ENCODE measurements around the gene SGMS2.
A peak's percentile ranks its signal among the peaks of the same experiment; 100 is the strongest.

Gene SGMS2

DNA sequence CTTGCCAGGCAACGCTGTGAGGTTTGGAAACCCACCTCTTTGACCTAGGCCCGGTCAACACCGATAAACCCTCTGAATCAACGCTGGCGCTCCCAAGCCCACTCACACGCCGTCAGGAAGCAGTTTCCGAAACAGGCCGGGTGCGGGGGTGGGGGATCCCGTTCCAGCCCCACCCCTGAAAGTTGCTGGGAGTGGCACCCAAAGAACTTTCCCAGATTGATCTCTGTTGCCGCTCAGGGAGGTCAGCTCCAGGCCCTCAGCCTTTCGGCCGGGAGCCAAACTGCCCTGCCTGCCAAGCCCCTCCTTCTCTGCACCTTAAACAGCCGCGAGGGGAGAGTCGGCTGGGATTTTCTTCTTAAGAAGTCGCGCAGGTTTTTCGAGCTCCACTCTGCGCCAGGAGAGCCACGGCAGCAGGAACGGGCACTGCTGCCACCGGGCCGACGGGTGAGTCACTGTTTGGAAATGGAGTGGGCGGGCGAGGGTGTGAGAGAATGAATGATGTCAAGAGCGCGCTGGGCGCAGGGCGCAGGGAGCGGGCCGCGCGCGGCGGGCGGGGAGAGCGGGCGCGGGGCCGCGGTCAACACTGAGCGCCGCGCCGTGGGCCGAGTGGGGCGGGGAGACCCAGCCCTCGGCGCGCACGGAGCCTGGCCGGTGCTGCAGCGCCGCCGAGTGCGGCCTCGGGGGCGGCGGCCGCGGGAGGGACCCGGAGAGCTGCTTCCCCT, at the start of gene SGMS2:
TSS of gene SGMS2 (plus strand) at position 583 of the 722 bp plus-strand sequence. CDS start 70,622 bp downstream, outside the sequence.
- peak in 1 of 2 donors; percentile 8 for DNase-seq (ENCODE audit: extremely low read depth in 1 of 2, low read depth in 1 of 2)

DNA sequence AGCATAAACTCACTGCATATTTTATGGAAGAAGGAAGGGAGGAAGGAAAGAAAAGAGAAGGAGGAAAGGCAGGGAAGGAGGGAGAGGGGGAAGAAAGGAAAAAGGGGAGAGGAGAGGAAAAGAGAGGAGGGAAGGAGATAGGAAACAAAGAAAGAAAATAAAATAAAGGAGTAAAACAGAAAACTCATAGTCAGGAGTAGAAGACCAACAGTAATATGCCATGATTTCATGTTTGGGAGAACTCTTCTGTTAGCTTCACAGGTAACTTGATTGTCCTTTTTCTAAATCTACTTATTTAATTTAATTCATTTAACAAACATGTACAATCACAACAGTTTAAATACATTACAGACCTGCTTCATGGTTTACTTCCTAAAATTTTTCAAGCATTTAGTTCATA, 46.8 kb upstream of the SGMS2 start:
- DNase-seq (ENCODE audit: extremely low read depth in 1 of 2, low read depth in 1 of 2), result no peak

DNA sequence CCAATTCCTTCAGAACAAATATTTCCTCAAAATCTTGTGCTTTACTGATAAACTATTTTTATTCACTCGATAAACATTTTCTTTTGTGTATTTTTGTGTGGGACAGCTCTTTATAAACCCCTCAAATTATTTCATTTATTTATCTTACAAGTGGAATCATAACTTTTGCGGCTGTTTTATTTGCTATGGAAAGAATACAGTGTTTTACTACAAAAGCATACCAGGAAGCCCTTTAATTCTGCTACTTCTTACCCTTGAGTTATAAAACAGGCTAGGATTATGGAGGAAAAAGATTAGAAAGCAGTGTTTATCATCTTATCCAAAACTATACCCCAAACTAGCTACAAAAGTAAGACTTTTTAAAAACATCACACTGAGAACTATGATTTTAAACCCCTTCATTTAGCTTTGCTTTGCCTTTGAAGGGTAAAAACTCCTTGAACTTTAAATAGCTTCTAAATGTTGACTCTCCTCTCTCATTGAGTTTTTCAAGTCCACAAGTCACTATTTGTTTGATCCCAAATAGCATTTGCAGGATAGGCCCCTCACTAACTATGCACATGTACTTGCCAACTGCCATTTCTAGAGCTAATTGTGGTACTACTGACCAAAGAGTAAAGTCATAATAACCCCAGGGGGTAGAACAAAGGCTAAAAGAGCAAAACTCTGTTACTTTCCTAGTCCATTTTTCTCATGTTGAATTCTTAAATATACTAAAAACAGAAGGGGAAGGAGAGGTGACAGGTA, 45.8 kb upstream of the SGMS2 start:
- no peak for DNase-seq (ENCODE audit: extremely low read depth in 1 of 2, low read depth in 1 of 2)

DNA sequence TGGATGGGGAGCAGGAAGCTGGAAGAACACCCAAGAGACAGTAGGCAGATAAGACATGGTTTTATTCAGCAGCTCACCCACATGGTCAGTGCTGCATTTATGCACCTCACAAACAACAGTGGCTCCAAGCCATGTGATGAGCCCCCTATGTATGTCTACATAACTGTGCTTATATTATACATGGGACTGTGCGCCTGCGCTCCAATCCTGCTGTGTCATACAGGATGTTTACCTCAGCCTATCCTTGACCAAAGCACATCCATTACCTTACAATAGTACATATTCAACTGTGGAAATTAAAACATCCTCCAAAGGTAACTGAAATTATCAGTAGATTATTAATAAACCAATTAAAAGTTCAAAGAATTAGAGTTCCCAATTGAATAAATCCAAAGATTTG, 44.1 kb upstream of the SGMS2 start:
- DNase-seq (ENCODE audit: extremely low read depth in 1 of 2, low read depth in 1 of 2), result no peak

DNA sequence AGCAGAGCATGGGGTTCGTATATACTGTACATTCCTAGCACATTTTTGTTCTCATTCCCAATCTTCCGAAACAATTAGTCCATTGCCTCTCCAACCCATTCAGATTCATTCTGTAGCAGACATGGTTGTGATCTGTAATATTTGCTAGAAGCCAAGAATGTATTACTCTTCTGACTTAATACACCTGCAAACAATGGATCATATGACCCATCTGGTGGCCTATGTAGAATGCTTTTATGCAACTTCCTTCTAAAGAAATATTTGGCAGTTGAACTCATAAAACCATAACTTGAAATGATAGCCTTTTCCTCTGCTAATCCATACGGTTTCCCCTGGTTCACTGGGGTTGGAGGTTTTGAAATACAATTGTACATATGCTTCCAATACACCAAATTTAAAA, 32.8 kb upstream of the SGMS2 start:
- no peak for DNase-seq (ENCODE audit: extremely low read depth in 1 of 2, low read depth in 1 of 2)

DNA sequence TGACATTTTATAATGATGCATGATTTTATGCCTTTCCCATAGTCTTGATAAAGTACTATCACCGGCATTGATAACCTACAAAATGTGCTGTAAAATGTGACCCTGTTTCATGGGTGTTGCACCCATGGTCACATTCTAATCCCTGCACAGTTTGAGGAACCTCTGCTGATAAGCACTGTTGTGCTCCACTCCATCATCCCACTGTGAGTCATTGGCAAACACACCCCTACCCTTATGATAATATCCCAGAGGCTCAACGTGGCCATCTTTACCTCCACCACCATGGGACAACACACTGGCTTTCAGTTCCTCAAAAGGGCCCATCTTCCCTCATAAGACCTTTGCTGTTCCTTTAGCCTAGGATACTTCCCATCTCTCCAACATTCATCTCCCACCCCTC, 32.0 kb upstream of the SGMS2 start:
- DNase-seq (ENCODE audit: extremely low read depth in 1 of 2, low read depth in 1 of 2), result no peak

DNA sequence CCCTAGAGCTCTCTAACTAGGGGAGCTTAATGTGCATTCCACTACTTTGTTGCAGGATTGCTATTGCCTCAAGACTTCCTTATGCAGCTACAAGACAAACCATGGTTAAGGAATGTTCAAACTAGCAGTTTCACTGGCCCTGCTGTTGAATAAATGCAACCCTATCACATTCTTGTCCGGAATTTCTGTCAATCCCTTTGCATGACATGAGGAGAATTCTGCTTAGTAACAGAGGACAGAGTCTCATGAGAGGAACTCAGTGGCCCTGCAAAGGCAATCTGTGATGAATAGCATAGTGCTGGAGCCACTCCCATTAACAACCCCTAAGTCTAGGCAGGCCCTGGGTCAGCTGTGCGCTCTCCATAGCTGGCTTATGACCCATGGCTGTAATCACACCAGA, 30.7 kb upstream of the SGMS2 start:
- no peak for DNase-seq (ENCODE audit: extremely low read depth in 1 of 2, low read depth in 1 of 2)

DNA sequence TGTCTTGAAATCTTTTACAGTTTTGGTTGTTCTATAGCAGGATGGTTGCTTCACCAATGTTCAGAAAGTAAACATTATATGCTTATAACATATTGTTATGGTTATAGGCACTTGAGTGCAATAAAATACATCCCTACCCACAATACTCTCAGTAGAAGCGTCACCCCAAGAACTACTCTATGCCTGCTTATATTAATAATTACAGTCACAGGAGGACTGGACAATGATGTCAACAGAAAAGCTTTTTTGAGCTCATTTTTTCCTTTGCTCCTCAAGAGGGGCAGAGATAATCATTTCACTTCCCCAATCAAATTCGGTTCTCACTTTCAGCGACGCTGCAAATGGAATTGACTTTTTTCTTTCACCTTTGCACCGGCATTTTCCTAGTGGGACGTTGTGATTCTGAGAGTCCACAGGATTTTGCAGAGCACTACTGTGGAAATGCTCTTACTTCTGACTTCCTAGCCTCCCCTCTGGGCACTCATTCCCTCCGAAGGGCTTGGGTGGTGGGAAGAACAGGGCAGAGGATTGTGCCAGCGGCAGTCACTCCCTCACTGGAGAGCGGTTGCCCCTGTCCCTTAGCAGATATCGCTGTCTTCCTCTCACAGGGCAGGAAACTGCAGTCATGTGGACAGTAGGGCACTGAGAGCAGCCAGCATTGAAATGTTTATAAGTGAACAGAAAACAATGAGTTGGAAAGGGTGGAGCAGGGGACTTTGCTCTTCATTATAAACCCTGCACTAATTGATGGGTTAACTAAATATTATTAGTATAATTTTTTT, 24.9 kb upstream of the SGMS2 start:
- no peak for DNase-seq (ENCODE audit: extremely low read depth in 1 of 2, low read depth in 1 of 2)

DNA sequence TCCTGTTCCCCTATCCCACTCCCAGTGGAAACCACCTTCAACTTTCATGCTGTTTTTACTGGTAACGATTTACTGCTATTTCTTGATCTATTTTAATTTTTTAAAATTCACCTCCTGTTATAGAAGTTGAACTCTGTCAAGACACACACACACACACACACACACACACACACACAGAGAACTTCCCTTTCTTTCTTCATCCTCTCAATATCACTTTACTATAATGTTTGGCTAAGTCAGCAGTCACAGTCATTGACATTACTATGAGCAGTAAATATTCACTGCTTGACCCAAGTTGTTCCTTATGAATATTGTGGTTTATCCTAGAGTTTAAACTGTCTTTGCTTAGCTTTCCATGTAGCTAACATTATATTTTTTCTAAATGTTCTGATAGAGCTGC, 24.0 kb upstream of the SGMS2 start:
- no peak for DNase-seq (ENCODE audit: extremely low read depth in 1 of 2, low read depth in 1 of 2)

DNA sequence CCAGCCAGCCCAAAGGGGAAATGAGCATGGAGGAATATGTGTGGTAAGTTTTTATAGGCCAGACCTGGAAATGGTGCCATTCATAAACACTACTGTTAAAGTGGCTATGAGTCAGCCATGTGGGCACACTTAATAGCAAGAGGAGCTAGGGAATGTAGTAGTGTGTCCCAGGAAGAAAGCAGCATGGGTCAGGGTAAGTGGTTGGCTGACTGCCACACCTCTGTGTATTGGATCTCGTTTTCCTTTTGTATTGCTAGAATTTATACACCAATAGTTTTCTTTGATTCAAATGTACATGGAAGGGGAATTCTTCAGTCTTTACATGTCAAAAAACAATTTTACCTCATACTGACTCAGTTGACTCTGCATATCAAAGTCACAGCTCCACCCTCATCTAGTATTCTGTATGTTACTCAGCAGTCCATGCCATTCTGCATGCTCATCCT, 22.9 kb upstream of the SGMS2 start:
- DNase-seq (ENCODE audit: extremely low read depth in 1 of 2, low read depth in 1 of 2), result no peak

DNA sequence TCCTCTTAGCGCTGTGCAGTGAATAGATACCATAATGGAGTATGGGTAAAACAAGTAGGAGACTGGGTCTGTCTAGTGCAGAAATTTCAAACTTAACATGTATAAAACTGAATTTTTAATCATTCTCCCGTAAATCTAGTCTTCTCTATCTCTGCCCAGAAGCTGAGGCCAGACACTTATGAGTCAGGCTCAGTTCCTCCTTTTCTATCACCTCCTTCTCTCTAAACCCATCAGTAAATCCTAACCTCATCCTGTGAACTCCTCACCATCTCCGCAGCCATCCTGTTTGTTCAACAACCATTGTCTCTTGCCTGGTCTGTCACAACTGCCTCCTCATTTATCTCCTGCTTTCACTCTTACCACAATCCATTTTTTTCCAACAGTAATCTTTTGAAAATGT, 19.8 kb upstream of the SGMS2 start:
- no peak for DNase-seq (ENCODE audit: extremely low read depth in 1 of 2, low read depth in 1 of 2)

DNA sequence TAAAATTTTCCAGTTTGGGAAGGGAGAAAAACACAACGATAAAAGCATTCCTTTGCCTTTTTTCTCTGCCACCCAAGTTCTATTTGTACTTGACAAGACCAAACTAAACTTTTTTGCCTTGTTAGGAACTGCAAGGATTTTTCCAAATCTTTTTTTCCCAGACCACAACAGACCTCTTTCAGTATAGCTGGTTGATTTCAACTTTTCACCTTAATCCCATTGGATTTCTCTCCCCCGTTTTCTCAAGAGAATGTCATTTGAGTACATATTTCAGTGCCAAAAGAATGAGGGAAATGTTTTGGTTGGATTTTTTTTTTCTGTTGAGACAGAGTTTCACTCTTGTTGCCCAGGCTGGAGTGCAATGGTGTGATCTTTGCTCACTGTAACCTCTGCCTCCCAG, 18.5 kb upstream of the SGMS2 start:
- no peak for DNase-seq (ENCODE audit: extremely low read depth in 1 of 2, low read depth in 1 of 2)

DNA sequence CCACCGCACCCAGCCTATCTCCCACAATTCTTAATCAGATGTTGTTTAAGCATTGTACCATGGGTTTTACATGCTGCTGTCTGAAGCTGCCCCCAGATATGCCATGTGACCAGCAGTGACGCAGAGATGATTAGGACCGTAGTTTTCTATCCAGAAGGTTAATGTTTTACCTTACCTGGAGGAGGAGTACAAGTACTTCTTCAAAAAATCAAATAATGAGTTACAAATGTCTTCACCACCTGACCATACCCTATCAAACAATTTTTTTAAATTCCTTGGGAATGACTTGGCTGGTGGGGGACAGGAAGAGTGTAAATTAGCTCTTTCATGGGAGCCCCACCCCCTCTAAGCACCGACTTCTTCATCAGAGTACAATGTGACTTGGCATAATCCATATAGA, 16.2 kb upstream of the SGMS2 start:
- DNase-seq (ENCODE audit: extremely low read depth in 1 of 2, low read depth in 1 of 2), result no peak

DNA sequence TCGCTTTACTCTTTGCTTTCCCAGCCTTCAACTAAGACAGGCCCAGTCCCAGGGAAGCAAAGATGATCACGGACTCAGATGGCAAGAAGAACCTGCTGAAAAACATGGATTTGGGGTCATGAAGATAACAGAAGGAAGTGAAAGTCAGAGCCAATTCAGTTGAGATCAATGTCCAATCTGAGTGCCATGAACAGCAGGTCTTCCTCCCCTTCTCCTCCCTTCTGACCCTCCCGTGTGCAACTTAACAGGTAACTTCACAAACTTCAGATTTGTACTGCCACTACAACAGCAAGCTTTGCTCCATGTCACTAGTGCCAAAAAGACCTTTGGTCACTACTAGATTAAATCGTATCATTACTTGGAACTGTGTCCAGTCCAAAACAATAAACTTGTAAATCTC, 15.5 kb upstream of the SGMS2 start:
- no peak for DNase-seq (ENCODE audit: extremely low read depth in 1 of 2, low read depth in 1 of 2)

DNA sequence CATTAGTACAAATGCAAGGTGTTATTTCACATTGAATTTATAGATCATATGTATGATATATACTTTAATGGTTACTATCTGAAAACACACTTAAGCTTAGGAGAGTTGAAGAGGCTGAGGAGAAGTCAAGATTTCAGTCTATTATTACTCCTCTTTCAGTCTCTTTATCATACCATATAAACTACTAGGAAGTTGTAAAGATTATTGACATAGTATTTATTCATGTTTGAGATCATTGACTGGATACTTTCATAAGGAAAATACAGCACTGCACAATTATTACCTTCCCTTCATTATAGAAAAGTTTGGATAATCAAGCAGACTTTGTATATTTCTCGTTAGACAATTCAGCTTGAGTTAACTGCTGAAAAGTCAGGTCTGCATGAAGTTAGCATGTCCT, 10.0 kb upstream of the SGMS2 start:
- no peak for DNase-seq (ENCODE audit: extremely low read depth in 1 of 2, low read depth in 1 of 2)

DNA sequence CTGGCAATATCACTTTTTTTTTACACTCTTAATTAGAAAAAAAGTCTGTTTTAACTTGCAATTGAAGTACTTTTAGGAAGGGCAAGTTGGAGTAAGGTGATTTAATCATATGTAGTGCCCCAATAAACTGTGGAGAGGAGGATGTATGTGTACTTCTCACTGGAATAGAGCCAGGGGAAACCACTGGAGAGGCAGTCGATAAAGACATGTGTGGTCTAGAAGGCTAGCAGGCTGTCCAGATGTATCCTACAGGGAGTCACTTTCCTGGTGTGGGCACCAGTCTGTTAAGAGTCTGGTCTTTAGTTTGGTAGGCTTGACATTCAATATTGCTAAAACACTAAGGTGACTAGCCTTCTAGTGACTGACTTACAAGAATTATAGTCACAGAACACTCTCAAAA, 9.6 kb upstream of the SGMS2 start:
- DNase-seq (ENCODE audit: extremely low read depth in 1 of 2, low read depth in 1 of 2), result no peak

DNA sequence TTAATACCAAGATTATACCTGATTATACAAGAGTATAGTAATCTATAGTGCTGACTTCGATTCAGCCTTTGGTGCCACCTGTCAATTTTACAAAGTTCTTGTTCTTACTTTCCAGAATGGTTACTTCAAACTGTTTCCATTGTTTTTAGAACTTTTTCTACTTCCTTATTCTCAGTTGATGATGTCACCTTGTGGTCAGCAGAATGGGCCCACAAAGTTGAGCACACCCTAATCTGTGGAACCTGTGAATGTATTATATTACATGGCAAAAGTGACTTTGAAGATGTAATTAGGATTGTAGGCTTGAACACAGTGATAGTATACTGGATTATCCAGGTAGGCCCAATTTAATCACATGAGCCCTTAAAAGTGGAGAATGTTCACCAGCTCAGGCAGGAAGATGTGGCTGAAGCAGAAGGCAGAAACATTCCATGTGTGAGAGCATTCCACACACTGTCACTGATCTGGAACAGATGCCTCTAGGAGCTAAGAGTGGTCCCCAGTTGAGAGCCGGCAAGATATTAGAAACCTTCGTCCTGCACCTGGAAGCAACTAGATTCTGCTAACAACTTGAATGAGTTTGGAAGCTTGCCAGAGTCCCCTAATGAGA, 6.3 kb upstream of the SGMS2 start:
- no peak for DNase-seq (ENCODE audit: extremely low read depth in 1 of 2, low read depth in 1 of 2)

DNA sequence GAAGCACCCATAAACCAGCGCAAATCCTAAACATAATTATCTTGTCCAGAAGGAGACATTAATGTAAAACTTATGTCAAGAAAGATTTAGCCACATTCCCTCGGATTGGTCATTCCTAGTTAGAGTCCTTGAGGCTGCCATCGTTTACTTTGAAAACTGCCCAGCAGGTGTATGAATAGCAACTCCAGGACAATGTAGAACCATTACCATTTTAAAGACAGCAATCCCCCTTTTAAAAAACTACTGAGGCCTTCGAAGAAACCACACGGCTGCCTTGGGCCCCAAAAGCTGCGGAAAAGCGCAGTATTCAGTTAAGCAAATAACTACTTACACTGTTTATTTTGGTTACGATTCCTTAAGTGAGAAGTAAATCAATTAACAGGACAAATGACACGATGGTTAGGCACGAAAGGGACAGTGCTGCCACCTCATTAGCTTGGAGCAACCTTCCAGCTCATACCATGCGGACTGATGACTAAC, 822 bp upstream of the SGMS2 start:
- DNase-seq (ENCODE audit: extremely low read depth in 1 of 2, low read depth in 1 of 2), result no peak

DNA sequence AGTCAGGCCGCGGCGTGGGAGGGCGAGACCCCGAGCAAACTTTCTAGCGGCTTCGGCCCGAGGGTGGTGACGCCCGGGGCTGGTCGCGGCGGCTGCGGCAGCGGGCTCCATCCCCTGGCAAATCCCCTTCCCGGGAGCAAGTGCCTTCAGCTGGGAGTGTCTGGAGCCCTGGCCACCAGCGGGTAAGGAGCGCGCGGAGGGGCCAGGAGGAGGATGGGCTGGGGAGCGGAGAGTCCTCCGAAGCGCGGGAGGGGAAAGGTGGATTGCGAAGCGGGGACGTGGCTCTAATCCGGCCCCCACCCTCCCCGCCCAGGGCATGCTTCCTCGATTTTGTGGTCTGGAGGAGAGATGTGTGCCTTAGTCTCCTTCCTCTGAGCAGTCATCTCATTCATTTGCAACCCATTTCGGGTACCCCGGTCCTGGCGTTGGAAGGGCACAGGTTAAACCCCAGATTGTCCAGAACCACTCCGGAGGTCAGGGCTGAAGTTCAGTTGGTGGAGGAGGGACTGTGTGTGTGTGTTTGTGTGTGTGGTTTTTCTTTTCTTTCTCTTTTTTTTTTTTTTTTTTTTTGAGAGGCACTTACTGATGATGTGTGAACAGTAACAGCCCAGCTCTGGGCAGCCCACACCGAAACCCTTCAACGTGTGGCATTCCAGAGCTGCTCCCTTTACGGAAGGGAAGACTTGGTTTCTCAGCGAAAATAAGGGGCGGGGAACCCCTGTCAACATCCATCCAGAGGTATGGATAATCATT, 516 bp downstream of the SGMS2 start:
- no peak for DNase-seq (ENCODE audit: extremely low read depth in 1 of 2, low read depth in 1 of 2)

DNA sequence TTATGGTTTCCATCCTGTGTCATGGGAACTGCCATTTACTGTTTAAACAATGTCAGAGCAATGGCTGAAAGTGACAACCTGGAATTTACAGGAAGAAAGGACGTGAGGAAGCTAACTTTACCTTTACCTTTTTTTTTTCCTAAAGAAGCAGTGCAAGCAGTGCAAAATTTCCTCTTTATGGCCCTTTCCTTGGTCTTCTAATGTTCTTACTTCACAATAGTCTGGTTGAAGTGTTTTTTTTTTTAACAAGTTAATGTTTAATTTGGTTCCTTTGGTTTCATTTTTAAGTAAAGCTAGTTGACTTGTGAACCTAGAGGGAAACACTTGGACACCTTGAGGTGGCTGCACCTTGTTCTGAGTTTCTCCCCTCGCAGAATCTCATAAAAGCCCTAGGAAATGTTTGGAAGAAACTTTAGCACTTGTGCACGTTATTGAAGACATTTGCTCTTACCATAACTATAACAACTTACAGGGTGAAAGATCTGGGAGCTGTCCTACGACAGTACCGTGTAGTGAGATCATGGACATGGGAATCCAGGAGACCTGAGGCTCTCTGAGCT, 1.8 kb downstream of the SGMS2 start:
- DNase-seq (ENCODE audit: extremely low read depth in 1 of 2, low read depth in 1 of 2), result no peak
